HepG2 (cell line): Measurements from ENCODE around the gene CTNNA2. TPM values are rescaled to one million over a fixed set of nuclear protein-coding genes. Genes with fewer than 3 reads are reported as not detected.

Experiments used
- ATAC-seq: fragments of 200-7000 bp; cut with Tn5 transposase; 3 replicates; pipeline ENCODE4 v1.9.1; 2020; ENCODE audit warnings: mild to moderate bottlenecking, moderate library complexity
- BruUV-seq: library from RNA; stranded (reverse); fragments of 400-500 nt; replicated peaks from 2 replicates; lab custom pipeline; 2021; lab: Mats Ljungman, UMichigan
- CTCF ChIA-PET: fragments of 300-600 bp; formaldehyde crosslinking; extraction: SDS; loops from one replicate; lab custom pipeline; 2021; ENCODE audit warnings: low total read pairs, inconsistent platforms, low intra/inter-chr PET ratio; lab: Yijun Ruan, JAX
- POLR2A ChIA-PET: fragments of 350-600 bp; sonication (Branson Sonifier 250); formaldehyde crosslinking; loops from one replicate; lab custom pipeline; 2020; ENCODE audit warnings: antibody characterized with exemption, inconsistent platforms; lab: Yijun Ruan, JAX
- DNase-seq: peaks from one replicate; pipeline ENCODE4 v3.0.0-alpha.2; 2015; ENCODE audit warnings: low spot score
- FAIRE-seq: peaks from 3 replicates; lab custom pipeline; 2011; peaks lifted over from hg19 to GRCh38; lab: Jason Lieb, UNC
- H2AFZ ChIP-seq: one replicate; pipeline ENCODE4 v1.6.1; 2011; ENCODE audit warnings: low read length, inconsistent platforms
- H3K27ac ChIP-seq: fragments of 300-600 bp; 3 replicates; pipeline ENCODE4 v1.8.0; 2011; ENCODE audit warnings: mixed run types, mild to moderate bottlenecking, mixed read lengths, low read length, inconsistent platforms; ENCODE audit not compliant: insufficient read depth; ENCODE audit errors: extremely low read length
- H3K27me3 ChIP-seq, 2 experiments: fragments of 200-600 bp in 1 of 2; 2 replicates in 1 of 2; 3 replicates in 1 of 2; pipeline versions ENCODE4 v1.6.0 to v1.8.0; 2011; ENCODE audit warnings: low read length in 2 of 2, mild to moderate bottlenecking in 2 of 2, moderate library complexity in 2 of 2, inconsistent platforms in 1 of 2; ENCODE audit not compliant: insufficient read depth in 2 of 2, control insufficient read depth in 1 of 2
- H3K36me3 ChIP-seq, 2 experiments: fragments of 200-600 bp in 1 of 2; replicated peaks in 1 of 2; 2 replicates in 1 of 2; 3 replicates in 1 of 2; pipeline versions ENCODE4 v1.5.1 to v1.8.0; 2011; ENCODE audit warnings: low read length in 2 of 2, inconsistent platforms in 1 of 2; ENCODE audit not compliant: insufficient read depth in 2 of 2, control insufficient read depth in 1 of 2
- H3K4me1 ChIP-seq: 2 replicates; pipeline ENCODE4 v1.5.1; 2012; ENCODE audit warnings: low read length, inconsistent platforms; ENCODE audit not compliant: insufficient read depth
- H3K4me2 ChIP-seq: 2 replicates; pipeline ENCODE4 v1.6.0; 2011; ENCODE audit warnings: low read depth, low read length, inconsistent platforms
- H3K4me3 ChIP-seq, 3 experiments: fragments of 200-600 bp in 1 of 3; sonication (generic), shearing (Covaris generic) in 1 of 3; replicated peaks in 1 of 3; 2 replicates each; pipeline ENCODE4 v1.5.1; 2011 to 2016; ENCODE audit warnings: low read length in 3 of 3, inconsistent platforms in 2 of 3, low read depth in 2 of 3, mild to moderate bottlenecking in 2 of 3, control low read depth in 1 of 3, mixed read lengths in 1 of 3; ENCODE audit not compliant: insufficient read depth in 1 of 3
- H3K79me2 ChIP-seq: one replicate; pipeline ENCODE4 v1.6.1; 2011; ENCODE audit warnings: low read length, inconsistent platforms; ENCODE audit not compliant: insufficient read depth
- H3K9ac ChIP-seq: 2 replicates; pipeline ENCODE4 v1.6.0; 2011; ENCODE audit warnings: mild to moderate bottlenecking, low read depth, low read length, inconsistent platforms; ENCODE audit not compliant: insufficient read depth
- H3K9me3 ChIP-seq: 2 replicates; pipeline ENCODE4 v1.5.1; 2012; ENCODE audit warnings: mild to moderate bottlenecking, low read length
- H4K20me1 ChIP-seq: 2 replicates; pipeline ENCODE4 v1.6.0; 2011; ENCODE audit warnings: inconsistent platforms, mild to moderate bottlenecking, low read length, moderate library complexity; ENCODE audit not compliant: insufficient read depth
- ARNT2 ChIP-seq: sonication (generic); formaldehyde crosslinking; IDR thresholded peaks from 2 replicates; pipeline ENCODE4 v1.8.0; 2022; ENCODE audit warnings: mild to moderate bottlenecking, low read depth, missing genetic modification reagents, moderate library complexity
- CREB1 ChIP-seq, 2 experiments: fragments of 450-650 bp in 1 of 2; IDR thresholded peaks; 2 replicates each; pipeline ENCODE4 v1.6.1; 2016 to 2017; ENCODE audit warnings: control low read depth in 1 of 2, mild to moderate bottlenecking in 1 of 2, missing compliant biosample characterization in 1 of 2, missing genetic modification characterization in 1 of 2
- HMGA1 ChIP-seq: sonication (generic); formaldehyde crosslinking; conservative IDR thresholded peaks from 2 replicates; pipeline ENCODE4 v1.4.0; 2020; ENCODE audit warnings: missing genetic modification reagents
- HOXA5 ChIP-seq: sonication (generic); formaldehyde crosslinking; IDR thresholded peaks from 2 replicates; pipeline ENCODE4 v1.4.0; 2020; ENCODE audit warnings: missing genetic modification reagents
- ISL2 ChIP-seq: sonication (generic); formaldehyde crosslinking; IDR thresholded peaks from 2 replicates; pipeline ENCODE4 v1.5.0; 2020; ENCODE audit warnings: missing genetic modification reagents
- KDM3A ChIP-seq: IDR thresholded peaks from 2 replicates; pipeline ENCODE4 v1.6.1; 2018; ENCODE audit warnings: low read depth, missing compliant biosample characterization
- PHF5A ChIP-seq: IDR thresholded peaks from one replicate; pipeline ENCODE4 v1.6.1; 2018; ENCODE audit warnings: low read depth, missing genetic modification reagents; ENCODE audit not compliant: unreplicated experiment
- TBX2 ChIP-seq: sonication (generic); formaldehyde crosslinking; IDR thresholded peaks from 2 replicates; pipeline ENCODE4 v1.5.0; 2020; ENCODE audit warnings: missing genetic modification reagents, mild to moderate bottlenecking, borderline replicate concordance
- ZBTB3 ChIP-seq: sonication (generic); formaldehyde crosslinking; IDR thresholded peaks from 2 replicates; pipeline ENCODE4 v1.4.0; 2020; ENCODE audit warnings: low read depth, mild to moderate bottlenecking, moderate library complexity, missing genetic modification reagents, borderline replicate concordance
- ZNF251 ChIP-seq: sonication (generic); formaldehyde crosslinking; IDR thresholded peaks from 2 replicates; pipeline ENCODE4 v1.9.0; 2021; ENCODE audit warnings: mild to moderate bottlenecking, missing genetic modification reagents
- ZNF263 ChIP-seq: sonication (generic); formaldehyde crosslinking; IDR thresholded peaks from 2 replicates; pipeline ENCODE4 v1.4.0; 2020; ENCODE audit warnings: missing genetic modification reagents
- ZNF33A ChIP-seq: sonication (generic); formaldehyde crosslinking; IDR thresholded peaks from 2 replicates; pipeline ENCODE4 v1.5.1; 2020; ENCODE audit warnings: missing genetic modification reagents, mild to moderate bottlenecking, moderate library complexity, borderline replicate concordance
- ZNF569 ChIP-seq: sonication (generic); formaldehyde crosslinking; IDR thresholded peaks from 2 replicates; pipeline ENCODE4 v1.5.0; 2020; ENCODE audit warnings: mild to moderate bottlenecking, missing genetic modification reagents, moderate library complexity, borderline replicate concordance
- WGBS: methylation state at CpG from one replicate; pipeline ENCODE4 v1.1.6; 2017; ENCODE audit warnings: low lambda C conversion rate; 5-methylcytosine and 5-hydroxymethylcytosine counted together
- in situ Hi-C: cut with HindIII; loops from 2 replicates; pipeline ENCODE4 v1.10.0; 2017; ENCODE audit warnings: low pct_unique_long_range_greater_than_20kb; ENCODE audit not compliant: extremely low pct_ligation_motif_present
- intact Hi-C: fragments of 100-400 bp; cut with micrococcal nuclease; formaldehyde crosslinking; loops from one replicate; pipeline ENCODE4 v1.10.0; 2022; ENCODE audit not compliant: unreplicated experiment
- polyA plus RNA-seq, 8 experiments: library from polyadenylated mRNA; depleted of rRNA in 3 of 8; stranded (reverse) in 7 of 8; unstranded in 1 of 8; fragments of >200 nt; fragmentation: Illumina TruSeq in 4 of 8; extraction: Trizol in 4 of 8; gene quantifications; 2 replicates each; pipeline versions ENCODE4 v1.2.1 to v1.2.3, GENCODE V29; 2011 to 2016; ENCODE audit warnings: low read depth in 4 of 8, missing spikeins in 1 of 8, mixed read lengths in 1 of 8; ENCODE audit not compliant: insufficient read depth in 1 of 8
- total RNA-seq, 5 experiments: library from RNA; depleted of rRNA; stranded (reverse); fragments of >200 nt; fragmentation: Illumina TruSeq; extraction: Trizol; gene quantifications; 2 replicates each; pipeline ENCODE4 v1.2.3, GENCODE V29; 2016; ENCODE audit warnings: low read depth in 1 of 5
- TF ChIP-seq, protein P1 (sequence below): IDR thresholded peaks from 2 replicates; pipeline ENCODE4 v1.6.1; 2016; ENCODE audit warnings: low read depth, missing genetic modification reagents, missing compliant biosample characterization
- TF ChIP-seq, protein P2 (sequence below): sonication (generic); formaldehyde crosslinking; IDR thresholded peaks from 2 replicates; pipeline ENCODE4 v1.4.0; 2020; ENCODE audit warnings: missing genetic modification reagents
- TF ChIP-seq, protein P3 (sequence below): sonication (generic); formaldehyde crosslinking; IDR thresholded peaks from 2 replicates; pipeline ENCODE4 v1.4.0; 2020; ENCODE audit warnings: missing genetic modification reagents, borderline replicate concordance

CTNNA2 gene
- total and polyA plus RNA-seq, 2 of the 13 experiments (the other 11 are each of a cell fraction or from before 2014, with no cell fraction given), result not detected

DNA sequence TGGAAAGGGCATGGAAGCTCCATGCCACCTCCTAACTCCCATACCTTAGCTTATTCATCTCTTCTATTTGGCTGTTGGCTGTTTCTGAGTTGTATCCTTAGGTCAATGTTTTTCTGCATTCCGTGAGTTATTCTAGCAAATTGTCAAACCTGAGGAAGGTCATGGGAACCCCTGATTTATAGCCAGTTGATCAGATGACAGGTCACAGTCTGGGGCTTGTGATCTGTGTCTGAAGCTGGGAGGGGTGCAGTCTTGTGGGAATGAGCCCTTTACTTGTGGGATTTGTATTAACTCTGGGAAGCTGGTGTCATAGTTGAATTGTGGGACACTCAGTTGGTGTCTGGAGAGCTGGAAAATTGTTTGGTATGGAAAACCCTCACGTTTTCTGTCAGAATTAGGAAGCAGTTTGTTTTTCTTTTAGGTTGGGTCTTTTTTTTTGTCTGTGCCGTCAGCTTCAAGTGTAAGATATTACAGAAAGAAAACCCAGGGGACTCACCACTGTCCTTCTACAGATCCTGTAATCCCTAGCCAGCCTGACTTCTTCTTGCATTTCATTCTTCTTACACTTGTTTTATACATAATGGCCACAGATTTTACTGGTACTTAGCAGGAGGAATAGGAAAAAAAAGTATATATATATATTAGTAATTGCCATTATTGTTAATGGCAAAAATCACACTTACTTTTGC, 653.8 kb downstream of the CTNNA2 start:
- peaks cover 49% of the 10 kb centered on the region for H3K9me3 ChIP-seq
- no peaks in the 10 kb centered on the region for H3K79me2 ChIP-seq
- no peak for DNase-seq
- no peak for ATAC-seq
- no peak overlapping the region for H3K27ac ChIP-seq
- no peaks in the 10 kb centered on the region for H3K27me3 ChIP-seq
- intact Hi-C loops (no loop called here), in situ Hi-C loops (no loop called here)
- CTCF ChIA-PET, result no interaction called here
- no peaks in the 10 kb centered on the region for H3K36me3 ChIP-seq
- peaks cover 7% of the 10 kb centered on the region; the same call in 1 of the 2 replicates for H3K4me1 ChIP-seq
- no peak overlapping the region for H3K4me2 ChIP-seq
- no TSS peak for BruUV-seq
- no peak overlapping the region for H3K9ac ChIP-seq
- 12% methylated on average over 3 of the region's 3 CpGs for WGBS
- no peak overlapping the region for H2AFZ ChIP-seq
- H4K20me1 ChIP-seq, result no peaks in the 10 kb centered on the region
- no peak overlapping the region for H3K4me3 ChIP-seq
- FAIRE-seq, result no peak
- POLR2A ChIA-PET, result no interaction called here
- TF ChIP-seq CREB1 (IDR thresholded peaks at IDR 0.05), result no peak
- TF ChIP-seq CREB1 (CRISPR knock-in tag; IDR thresholded peaks at IDR 0.05), result no peak
- no peak for TF ChIP-seq TBX2 (CRISPR knock-in tag)
- TF ChIP-seq ISL2 (CRISPR knock-in tag), result no peak
- no peak for TF ChIP-seq ZNF569 (CRISPR knock-in tag)
- TF ChIP-seq ZNF33A, result no peak
- TF ChIP-seq PHF5A (CRISPR knock-in tag), result no peak
- no peak for TF ChIP-seq HMGA1 (CRISPR knock-in tag)
- no peak for TF ChIP-seq ZBTB3 (CRISPR knock-in tag)
- no peak for TF ChIP-seq ZNF263 (CRISPR knock-in tag)
- TF ChIP-seq, protein P1, sequence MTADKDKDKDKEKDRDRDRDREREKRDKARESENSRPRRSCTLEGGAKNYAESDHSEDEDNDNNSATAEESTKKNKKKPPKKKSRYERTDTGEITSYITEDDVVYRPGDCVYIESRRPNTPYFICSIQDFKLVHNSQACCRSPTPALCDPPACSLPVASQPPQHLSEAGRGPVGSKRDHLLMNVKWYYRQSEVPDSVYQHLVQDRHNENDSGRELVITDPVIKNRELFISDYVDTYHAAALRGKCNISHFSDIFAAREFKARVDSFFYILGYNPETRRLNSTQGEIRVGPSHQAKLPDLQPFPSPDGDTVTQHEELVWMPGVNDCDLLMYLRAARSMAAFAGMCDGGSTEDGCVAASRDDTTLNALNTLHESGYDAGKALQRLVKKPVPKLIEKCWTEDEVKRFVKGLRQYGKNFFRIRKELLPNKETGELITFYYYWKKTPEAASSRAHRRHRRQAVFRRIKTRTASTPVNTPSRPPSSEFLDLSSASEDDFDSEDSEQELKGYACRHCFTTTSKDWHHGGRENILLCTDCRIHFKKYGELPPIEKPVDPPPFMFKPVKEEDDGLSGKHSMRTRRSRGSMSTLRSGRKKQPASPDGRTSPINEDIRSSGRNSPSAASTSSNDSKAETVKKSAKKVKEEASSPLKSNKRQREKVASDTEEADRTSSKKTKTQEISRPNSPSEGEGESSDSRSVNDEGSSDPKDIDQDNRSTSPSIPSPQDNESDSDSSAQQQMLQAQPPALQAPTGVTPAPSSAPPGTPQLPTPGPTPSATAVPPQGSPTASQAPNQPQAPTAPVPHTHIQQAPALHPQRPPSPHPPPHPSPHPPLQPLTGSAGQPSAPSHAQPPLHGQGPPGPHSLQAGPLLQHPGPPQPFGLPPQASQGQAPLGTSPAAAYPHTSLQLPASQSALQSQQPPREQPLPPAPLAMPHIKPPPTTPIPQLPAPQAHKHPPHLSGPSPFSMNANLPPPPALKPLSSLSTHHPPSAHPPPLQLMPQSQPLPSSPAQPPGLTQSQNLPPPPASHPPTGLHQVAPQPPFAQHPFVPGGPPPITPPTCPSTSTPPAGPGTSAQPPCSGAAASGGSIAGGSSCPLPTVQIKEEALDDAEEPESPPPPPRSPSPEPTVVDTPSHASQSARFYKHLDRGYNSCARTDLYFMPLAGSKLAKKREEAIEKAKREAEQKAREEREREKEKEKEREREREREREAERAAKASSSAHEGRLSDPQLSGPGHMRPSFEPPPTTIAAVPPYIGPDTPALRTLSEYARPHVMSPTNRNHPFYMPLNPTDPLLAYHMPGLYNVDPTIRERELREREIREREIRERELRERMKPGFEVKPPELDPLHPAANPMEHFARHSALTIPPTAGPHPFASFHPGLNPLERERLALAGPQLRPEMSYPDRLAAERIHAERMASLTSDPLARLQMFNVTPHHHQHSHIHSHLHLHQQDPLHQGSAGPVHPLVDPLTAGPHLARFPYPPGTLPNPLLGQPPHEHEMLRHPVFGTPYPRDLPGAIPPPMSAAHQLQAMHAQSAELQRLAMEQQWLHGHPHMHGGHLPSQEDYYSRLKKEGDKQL (CRISPR knock-in tag), result no peak
- no peak for TF ChIP-seq HOXA5 (CRISPR knock-in tag)
- no peak for TF ChIP-seq ZNF251 (CRISPR knock-in tag)
- no peak for TF ChIP-seq KDM3A
- TF ChIP-seq, protein P2, sequence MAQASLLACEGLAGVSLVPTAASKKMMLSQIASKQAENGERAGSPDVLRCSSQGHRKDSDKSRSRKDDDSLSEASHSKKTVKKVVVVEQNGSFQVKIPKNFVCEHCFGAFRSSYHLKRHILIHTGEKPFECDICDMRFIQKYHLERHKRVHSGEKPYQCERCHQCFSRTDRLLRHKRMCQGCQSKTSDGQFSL (CRISPR knock-in tag), result no peak
- no peak for TF ChIP-seq ARNT2 (CRISPR knock-in tag)
- TF ChIP-seq, protein P3, sequence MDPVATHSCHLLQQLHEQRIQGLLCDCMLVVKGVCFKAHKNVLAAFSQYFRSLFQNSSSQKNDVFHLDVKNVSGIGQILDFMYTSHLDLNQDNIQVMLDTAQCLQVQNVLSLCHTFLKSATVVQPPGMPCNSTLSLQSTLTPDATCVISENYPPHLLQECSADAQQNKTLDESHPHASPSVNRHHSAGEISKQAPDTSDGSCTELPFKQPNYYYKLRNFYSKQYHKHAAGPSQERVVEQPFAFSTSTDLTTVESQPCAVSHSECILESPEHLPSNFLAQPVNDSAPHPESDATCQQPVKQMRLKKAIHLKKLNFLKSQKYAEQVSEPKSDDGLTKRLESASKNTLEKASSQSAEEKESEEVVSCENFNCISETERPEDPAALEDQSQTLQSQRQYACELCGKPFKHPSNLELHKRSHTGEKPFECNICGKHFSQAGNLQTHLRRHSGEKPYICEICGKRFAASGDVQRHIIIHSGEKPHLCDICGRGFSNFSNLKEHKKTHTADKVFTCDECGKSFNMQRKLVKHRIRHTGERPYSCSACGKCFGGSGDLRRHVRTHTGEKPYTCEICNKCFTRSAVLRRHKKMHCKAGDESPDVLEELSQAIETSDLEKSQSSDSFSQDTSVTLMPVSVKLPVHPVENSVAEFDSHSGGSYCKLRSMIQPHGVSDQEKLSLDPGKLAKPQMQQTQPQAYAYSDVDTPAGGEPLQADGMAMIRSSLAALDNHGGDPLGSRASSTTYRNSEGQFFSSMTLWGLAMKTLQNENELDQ (CRISPR knock-in tag), result no peak
